HG03196 (cell line): Measurements from ENCODE around the gene MYADML2.

Experiments
- ATAC-seq: cut with Tn5 transposase; IDR thresholded peaks from one replicate; pipeline ENCODE4 v1.9.1; 2021; ENCODE audit not compliant: unreplicated experiment

The MYADML2 gene

GRCh38 chr17:81901167-81902022, 45.6 kb downstream of the MYADML2 start:
- no peak for ATAC-seq

- ATAC-seq, result no peak
These were observed 46.7 kb downstream of the MYADML2 start for GRCh38 chr17:81900181-81900820.

GRCh38 chr17:81899514-81900166, 47.4 kb downstream of the MYADML2 start:
- ATAC-seq, result no peak

- ATAC-seq, result no peak
These were observed 48.1 kb downstream of the MYADML2 start for GRCh38 chr17:81898885-81899284.

GRCh38 chr17:81898029-81898866, 48.8 kb downstream of the MYADML2 start:
- no peak for ATAC-seq

GRCh38 chr17:81895400-81895799, 51.6 kb downstream of the MYADML2 start:
- no peak for ATAC-seq

GRCh38 chr17:81891303-81891552, 55.8 kb downstream of the MYADML2 start:
- no peak for ATAC-seq

- peak; percentile 16 for ATAC-seq
These were observed 56.4 kb downstream of the MYADML2 start for GRCh38 chr17:81890447-81891302.
